Keratinocyte (primary cell): ENCODE results near the gene TBL1XR1.

ENCODE experiments used
- EZH2 ChIP-seq: IDR thresholded peaks from one replicate; pipeline ENCODE4 v1.6.1; 2012; ENCODE audit warnings: inconsistent platforms, mild to moderate bottlenecking, low read length, moderate library complexity
- TF ChIP-seq, protein P1 (sequence below), 3 experiments: IDR thresholded peaks in 1 of 3; conservative IDR thresholded peaks in 1 of 3; optimal IDR thresholded peaks in 1 of 3; 2 replicates in 2 of 3; 3 replicates in 1 of 3; pipeline versions ENCODE3 to v1.5.1; 2011; ENCODE audit warnings: low read length in 3 of 3, mild to moderate bottlenecking in 3 of 3, moderate library complexity in 2 of 3, control low read depth in 1 of 3, inconsistent platforms in 1 of 3; ENCODE audit not compliant: insufficient read depth in 2 of 3; ENCODE audit errors: extremely low read depth in 1 of 3

DNA sequence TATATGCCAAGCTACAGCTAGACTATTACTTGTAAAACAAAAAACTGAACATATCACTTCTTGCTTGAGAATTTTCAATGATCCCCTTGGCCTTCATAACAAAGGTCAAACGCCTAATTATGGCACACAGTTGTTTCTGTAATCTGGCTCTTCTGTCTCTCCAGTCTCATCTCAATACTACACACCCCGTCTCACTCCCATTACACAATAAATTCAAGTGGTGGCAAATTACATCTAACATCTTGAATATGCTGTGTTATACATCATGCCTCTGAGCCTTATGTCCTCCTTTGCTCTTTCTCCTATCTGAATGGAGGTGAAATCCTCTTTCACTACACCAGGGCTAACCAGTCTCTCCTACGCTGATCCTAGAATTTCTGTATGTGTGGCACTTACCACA lies 140.4 kb downstream of the TBL1XR1 start:
- TF ChIP-seq EZH2 = no peak
- TF ChIP-seq, protein P1, sequence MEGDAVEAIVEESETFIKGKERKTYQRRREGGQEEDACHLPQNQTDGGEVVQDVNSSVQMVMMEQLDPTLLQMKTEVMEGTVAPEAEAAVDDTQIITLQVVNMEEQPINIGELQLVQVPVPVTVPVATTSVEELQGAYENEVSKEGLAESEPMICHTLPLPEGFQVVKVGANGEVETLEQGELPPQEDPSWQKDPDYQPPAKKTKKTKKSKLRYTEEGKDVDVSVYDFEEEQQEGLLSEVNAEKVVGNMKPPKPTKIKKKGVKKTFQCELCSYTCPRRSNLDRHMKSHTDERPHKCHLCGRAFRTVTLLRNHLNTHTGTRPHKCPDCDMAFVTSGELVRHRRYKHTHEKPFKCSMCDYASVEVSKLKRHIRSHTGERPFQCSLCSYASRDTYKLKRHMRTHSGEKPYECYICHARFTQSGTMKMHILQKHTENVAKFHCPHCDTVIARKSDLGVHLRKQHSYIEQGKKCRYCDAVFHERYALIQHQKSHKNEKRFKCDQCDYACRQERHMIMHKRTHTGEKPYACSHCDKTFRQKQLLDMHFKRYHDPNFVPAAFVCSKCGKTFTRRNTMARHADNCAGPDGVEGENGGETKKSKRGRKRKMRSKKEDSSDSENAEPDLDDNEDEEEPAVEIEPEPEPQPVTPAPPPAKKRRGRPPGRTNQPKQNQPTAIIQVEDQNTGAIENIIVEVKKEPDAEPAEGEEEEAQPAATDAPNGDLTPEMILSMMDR (optimal IDR thresholded peaks at IDR 0.05 in 1 of 3, IDR thresholded peaks at IDR 0.05 in 1 of 3, conservative IDR thresholded peaks at IDR 0.05 in 1 of 3; ENCODE audit: extremely low read depth in 1 of 3, insufficient read depth in 2 of 3, low read length in 3 of 3) = no peak
